Peyer's patch (tissue), 4 donors: ENCODE measurements around the gene VIPR1. TPM values are rescaled to one million over a fixed set of nuclear protein-coding genes. Genes with fewer than 3 reads are reported as not detected.

Experiments used
- DNase-seq, 3 donors: peaks; one replicate each; pipeline ENCODE4 v3.0.0-alpha.2; 2017 to 2019
- H3K27ac ChIP-seq, 4 donors: fragments of 200-600 bp; sonication (generic); one replicate each; pipeline ENCODE4 v1.5.1; 2016 to 2019
- H3K27me3 ChIP-seq, 2 donors: fragments of 200-600 bp; sonication (generic); one replicate each; pipeline ENCODE4 v1.5.1; 2019
- H3K36me3 ChIP-seq, 3 donors: fragments of 200-600 bp; sonication (generic); one replicate each; pipeline ENCODE4 v1.5.1; 2016 to 2019
- H3K4me1 ChIP-seq, 4 donors: fragments of 200-600 bp; sonication (generic); one replicate each; pipeline ENCODE4 v1.5.1; 2016 to 2019
- H3K4me3 ChIP-seq, 4 donors: fragments of 200-600 bp; sonication (generic); 1 replicate in 3 of 4; 2 replicates in 1 of 4; pipeline ENCODE4 v1.5.1; 2016 to 2019; ENCODE audit warnings: mild to moderate bottlenecking in 1 of 4
- H3K9me3 ChIP-seq, 4 donors: fragments of 200-600 bp; sonication (generic); one replicate each; pipeline ENCODE4 v1.5.1; 2016 to 2019; ENCODE audit warnings: mild to moderate bottlenecking in 1 of 4
- POLR2A ChIP-seq, 2 donors: fragments of 450-650 bp; IDR thresholded peaks; one replicate each; pipeline ENCODE4 v1.5.1; 2017; ENCODE audit warnings: antibody characterized with exemption in 2 of 2, mild to moderate bottlenecking in 2 of 2, moderate library complexity in 2 of 2
- total RNA-seq, 4 donors: library from RNA; depleted of rRNA; stranded (reverse); fragments of >200 nt; gene quantifications; one replicate each; pipeline ENCODE4 v1.1.0, GENCODE V29; 2016
- TF ChIP-seq, protein P1 (sequence below), 6 experiments: fragments of 450-650 bp in 4 of 6; fragments of 200-600 bp in 2 of 6; sonication (generic) in 1 of 6; IDR thresholded peaks; one replicate each; pipeline ENCODE4 v1.5.1; 2017 to 2019; ENCODE audit warnings: antibody characterized with exemption in 6 of 6, mild to moderate bottlenecking in 3 of 6, moderate library complexity in 1 of 6

The VIPR1 gene
- total RNA-seq, 4 donors from 2014 or later, result 52.8 to 320 (median 270) TPM

DNA sequence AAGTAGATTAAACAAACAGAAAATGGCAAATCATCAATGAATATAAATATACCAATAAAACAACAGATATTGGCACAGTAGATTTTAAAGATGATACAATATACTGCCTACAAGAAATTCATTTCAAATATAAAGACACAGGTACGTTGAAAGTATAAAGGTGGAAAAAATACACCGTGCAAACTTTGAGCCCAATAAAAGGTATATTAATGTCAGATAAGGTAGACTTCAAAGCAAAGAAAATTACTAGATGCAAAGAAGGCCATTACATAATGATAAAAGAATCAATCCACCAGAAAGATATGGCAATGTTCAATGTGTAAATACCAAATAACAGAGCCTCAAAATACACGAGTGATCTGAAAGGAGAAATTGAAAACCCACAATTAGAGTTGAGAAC, 34.3 kb upstream of the VIPR1 start:
- Histone ChIP-seq H3K4me3 (no peak overlapping the region), H3K27me3 (no peaks in the 10 kb centered on the region), H3K27ac (no peak overlapping the region), H3K9me3 (no peaks in the 10 kb centered on the region), H3K4me1 (peaks cover 0 to 4% (median 0%) of the 10 kb centered on the region in 4 donors), H3K36me3 (no peaks in the 10 kb centered on the region)
- no peak for TF ChIP-seq POLR2A (IDR thresholded peaks at IDR 0.05)
- TF ChIP-seq, protein P1, sequence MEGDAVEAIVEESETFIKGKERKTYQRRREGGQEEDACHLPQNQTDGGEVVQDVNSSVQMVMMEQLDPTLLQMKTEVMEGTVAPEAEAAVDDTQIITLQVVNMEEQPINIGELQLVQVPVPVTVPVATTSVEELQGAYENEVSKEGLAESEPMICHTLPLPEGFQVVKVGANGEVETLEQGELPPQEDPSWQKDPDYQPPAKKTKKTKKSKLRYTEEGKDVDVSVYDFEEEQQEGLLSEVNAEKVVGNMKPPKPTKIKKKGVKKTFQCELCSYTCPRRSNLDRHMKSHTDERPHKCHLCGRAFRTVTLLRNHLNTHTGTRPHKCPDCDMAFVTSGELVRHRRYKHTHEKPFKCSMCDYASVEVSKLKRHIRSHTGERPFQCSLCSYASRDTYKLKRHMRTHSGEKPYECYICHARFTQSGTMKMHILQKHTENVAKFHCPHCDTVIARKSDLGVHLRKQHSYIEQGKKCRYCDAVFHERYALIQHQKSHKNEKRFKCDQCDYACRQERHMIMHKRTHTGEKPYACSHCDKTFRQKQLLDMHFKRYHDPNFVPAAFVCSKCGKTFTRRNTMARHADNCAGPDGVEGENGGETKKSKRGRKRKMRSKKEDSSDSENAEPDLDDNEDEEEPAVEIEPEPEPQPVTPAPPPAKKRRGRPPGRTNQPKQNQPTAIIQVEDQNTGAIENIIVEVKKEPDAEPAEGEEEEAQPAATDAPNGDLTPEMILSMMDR (IDR thresholded peaks at IDR 0.05), result no peak
- DNase-seq, result no peak

DNA sequence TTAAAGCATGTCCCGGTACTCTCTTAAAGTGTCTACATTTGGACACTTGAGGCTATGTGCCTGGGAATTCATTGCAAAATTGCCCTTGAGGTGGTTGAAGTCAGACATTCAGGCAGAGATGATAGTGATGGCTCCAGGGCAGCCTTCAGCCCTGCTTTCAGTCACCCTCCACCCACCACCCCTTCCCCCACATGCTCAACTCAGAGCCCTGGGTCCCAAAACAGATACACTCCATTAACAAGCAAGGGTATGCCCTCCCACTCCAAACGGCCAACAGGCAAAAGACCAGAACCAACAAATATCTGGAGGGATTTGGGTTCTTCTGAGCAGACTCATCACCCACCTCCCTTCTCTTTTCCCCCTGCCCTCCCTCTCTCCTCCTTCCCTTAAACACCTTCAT, 29.9 kb upstream of the VIPR1 start:
- Histone ChIP-seq H3K27ac (peak overlapping the region in 2 of 4 donors; percentile 7 to 21), H3K4me1 (peaks cover 0 to 17% (median 0%) of the 10 kb centered on the region in 4 donors), H3K36me3 (no peaks in the 10 kb centered on the region), H3K27me3 (no peaks in the 10 kb centered on the region), H3K4me3 (no peak overlapping the region), H3K9me3 (no peaks in the 10 kb centered on the region)
- DNase-seq, result no peak
- no peak for TF ChIP-seq POLR2A (IDR thresholded peaks at IDR 0.05)
- TF ChIP-seq, protein P1 (IDR thresholded peaks at IDR 0.05), result no peak

DNA sequence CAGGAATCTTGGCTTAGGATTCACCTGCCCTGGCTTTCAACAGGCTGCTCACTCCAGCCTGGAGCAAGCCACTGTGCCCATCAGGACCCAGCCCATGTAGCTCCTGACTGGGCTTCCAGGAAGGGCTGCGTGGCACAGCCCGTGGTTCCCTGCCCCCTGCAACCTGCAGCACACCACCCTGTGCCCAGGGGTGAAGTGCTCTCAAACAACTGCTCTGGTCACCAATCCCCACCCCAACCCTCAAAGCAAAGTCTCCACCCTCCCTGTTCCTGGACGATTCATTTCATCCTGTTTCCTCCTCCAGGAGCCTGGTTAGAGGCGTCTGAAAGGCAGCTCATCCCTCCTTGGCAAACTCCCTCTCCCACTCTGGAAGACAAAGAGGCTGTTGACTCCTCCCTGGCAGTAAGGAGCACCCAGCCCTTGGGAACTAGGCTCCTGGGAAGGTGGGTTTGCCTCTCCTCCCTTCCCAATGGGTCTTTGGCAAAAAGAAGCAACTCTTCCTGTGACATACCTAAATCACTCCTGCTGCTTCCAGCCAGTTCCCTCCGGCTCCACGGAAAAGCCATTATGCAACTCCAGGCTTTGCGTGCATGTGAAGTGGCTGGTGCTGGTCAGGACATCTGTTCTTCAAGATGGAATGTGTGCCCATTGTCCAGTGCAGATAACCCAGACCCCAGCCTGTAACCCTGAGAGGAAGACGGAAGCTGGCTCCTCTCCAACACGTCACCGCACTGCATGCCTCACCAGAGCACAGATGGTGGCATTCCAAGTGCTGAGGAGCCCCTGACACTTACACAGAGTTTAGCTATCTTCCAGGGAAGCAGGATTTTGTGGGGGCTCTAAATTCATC, 29.1 kb upstream of the VIPR1 start:
- H3K27me3 ChIP-seq, result no peaks in the 10 kb centered on the region
- peaks cover 0 to 17% (median 0%) of the 10 kb centered on the region in 4 donors for H3K4me1 ChIP-seq
- H3K27ac ChIP-seq, result peak overlapping the region in 1 of 4 donors; percentile 21
- H3K4me3 ChIP-seq, result no peak overlapping the region
- no peaks in the 10 kb centered on the region for H3K36me3 ChIP-seq
- peak in 2 of 3 donors; percentile 52 to 63 for DNase-seq
- TF ChIP-seq POLR2A (IDR thresholded peaks at IDR 0.05), result no peak
- TF ChIP-seq, protein P1 (IDR thresholded peaks at IDR 0.05), result no peak
- no peaks in the 10 kb centered on the region for H3K9me3 ChIP-seq

DNA sequence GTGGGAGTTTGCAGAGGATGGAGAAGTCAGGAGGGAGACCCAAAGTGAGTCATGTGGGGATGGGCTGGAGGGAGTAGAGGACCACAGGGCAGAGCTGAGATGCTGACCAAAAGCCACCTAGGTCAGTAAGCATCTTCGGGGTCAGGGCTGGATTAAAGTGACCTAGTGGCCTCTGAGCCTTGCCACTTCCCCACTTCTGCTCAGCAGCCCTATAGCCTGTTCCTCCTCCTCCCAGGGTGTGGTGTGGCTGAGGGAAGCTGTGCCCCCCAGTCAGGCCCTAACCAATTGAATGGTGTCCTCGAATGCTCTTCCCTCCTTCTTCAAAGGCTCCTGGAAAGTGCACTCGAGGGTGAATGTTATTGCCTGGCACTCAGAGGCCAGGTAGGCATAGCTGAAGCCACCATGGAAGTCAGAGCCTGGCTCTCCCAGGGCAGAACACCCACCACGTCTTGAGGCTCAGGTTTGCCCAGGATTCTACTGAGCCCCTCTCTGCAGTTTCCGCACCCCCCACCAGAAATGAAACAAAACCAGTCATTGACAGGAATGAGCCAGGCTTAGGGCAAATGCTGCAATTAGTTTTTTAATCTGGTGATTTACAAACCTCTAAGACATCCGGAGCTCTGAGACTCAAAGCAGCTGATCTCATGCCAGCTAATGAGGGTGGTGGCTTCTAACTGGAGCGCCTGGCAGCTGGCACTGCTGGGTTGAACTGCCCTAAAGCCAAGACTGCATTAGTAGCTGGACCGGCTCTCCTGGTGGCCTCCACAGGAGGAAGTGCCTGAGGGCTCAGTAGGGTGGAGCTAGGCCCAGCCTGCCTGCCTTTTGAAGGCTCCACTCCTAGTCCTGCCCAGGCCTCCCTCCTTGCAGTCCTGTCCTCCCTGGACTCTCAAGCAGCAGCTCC, 26.0 kb upstream of the VIPR1 start:
- Histone ChIP-seq H3K27me3 (no peaks in the 10 kb centered on the region), H3K9me3 (no peaks in the 10 kb centered on the region), H3K27ac (peak overlapping the region in 1 of 4 donors; percentile 61), H3K36me3 (no peaks in the 10 kb centered on the region), H3K4me3 (no peak overlapping the region), H3K4me1 (peaks cover 0 to 13% (median 0%) of the 10 kb centered on the region in 4 donors)
- TF ChIP-seq POLR2A (IDR thresholded peaks at IDR 0.05), result no peak
- TF ChIP-seq, protein P1 (IDR thresholded peaks at IDR 0.05), result no peak
- peak in 2 of 3 donors; percentile 66 to 77 for DNase-seq

DNA sequence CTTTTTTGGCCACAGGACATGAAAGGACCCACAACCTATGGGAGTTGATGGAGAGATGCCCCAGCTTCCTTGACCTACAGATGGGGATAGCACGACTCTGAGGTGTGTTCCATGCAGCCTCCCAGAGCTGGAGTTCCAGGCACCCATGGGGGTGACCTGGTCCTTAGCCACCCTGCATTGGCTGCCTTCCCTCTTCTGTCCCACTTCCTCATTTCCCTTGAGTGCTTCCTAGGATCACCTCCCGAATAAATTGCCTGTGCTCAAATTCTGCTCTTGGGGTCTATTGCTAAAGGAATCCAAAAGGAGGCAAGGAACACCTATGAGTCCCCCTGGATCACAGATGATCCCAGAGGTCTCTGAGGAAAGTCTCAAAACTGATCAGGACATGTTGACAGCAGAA, 24.7 kb upstream of the VIPR1 start:
- Histone ChIP-seq H3K4me1 (peaks cover 0 to 13% (median 0%) of the 10 kb centered on the region in 4 donors), H3K9me3 (no peaks in the 10 kb centered on the region), H3K27ac (no peak overlapping the region), H3K4me3 (no peak overlapping the region), H3K36me3 (no peaks in the 10 kb centered on the region), H3K27me3 (no peaks in the 10 kb centered on the region)
- TF ChIP-seq, protein P1 (IDR thresholded peaks at IDR 0.05), result no peak
- no peak for TF ChIP-seq POLR2A (IDR thresholded peaks at IDR 0.05)
- DNase-seq, result no peak
